GM19035 (cell line): ENCODE measurements around the gene MRPS24.
"Not testable (repeated sequence)": the region's sequence is repeated elsewhere in the genome, so short reads cannot be mapped to it uniquely, and the experiment has no call there.

Source experiments
- ATAC-seq: cut with Tn5 transposase; IDR thresholded peaks from one replicate; pipeline ENCODE4 v1.9.1; 2021; ENCODE audit not compliant: unreplicated experiment

MRPS24 gene

GRCh38 chr7:43869006-43869866, at the start of gene MRPS24:
Gene MRPS24 (minus strand): TSS chr7:43869517. CDS start chr7:43869495, 22 bp downstream.
- peak; percentile 87 for ATAC-seq

- no peak for ATAC-seq
These were observed 46.6 kb upstream of the MRPS24 start for GRCh38 chr7:43915907-43916306.

- ATAC-seq: no peak
These were observed 45.5 kb upstream of the MRPS24 start for GRCh38 chr7:43914795-43915194.

- peak; percentile 77 for ATAC-seq
These were observed 37.2 kb upstream of the MRPS24 start, which contains the start of gene URGCP for GRCh38 chr7:43906331-43907010. Gene URGCP (minus strand): TSS chr7:43906596. CDS start chr7:43906575, 21 bp downstream.

GRCh38 chr7:43905956-43906330, 36.6 kb upstream of the MRPS24 start:
- ATAC-seq: peak; percentile 36

GRCh38 chr7:43905209-43905946, 36.1 kb upstream of the MRPS24 start:
- ATAC-seq: no peak

- no peak for ATAC-seq
These were observed 35.4 kb upstream of the MRPS24 start for GRCh38 chr7:43904533-43905208.

- ATAC-seq: no peak
These were observed 33.3 kb upstream of the MRPS24 start for GRCh38 chr7:43902542-43903054.

- not testable (repeated sequence) for ATAC-seq
These were observed 29.3 kb upstream of the MRPS24 start for GRCh38 chr7:43898571-43898970.

- no peak for ATAC-seq
These were observed 26.6 kb upstream of the MRPS24 start for GRCh38 chr7:43895847-43896415.

- no peak for ATAC-seq
These were observed 22.0 kb upstream of the MRPS24 start for GRCh38 chr7:43891069-43891955.

GRCh38 chr7:43890468-43890867, 21.2 kb upstream of the MRPS24 start:
- no peak for ATAC-seq

GRCh38 chr7:43888993-43889945, 20.0 kb upstream of the MRPS24 start:
- ATAC-seq: no peak

GRCh38 chr7:43884617-43885016, 15.3 kb upstream of the MRPS24 start:
- no peak for ATAC-seq

- ATAC-seq: no peak
These were observed 14.9 kb upstream of the MRPS24 start for GRCh38 chr7:43884209-43884608.

GRCh38 chr7:43880596-43880995, 11.3 kb upstream of the MRPS24 start:
- no peak for ATAC-seq

- ATAC-seq: no peak
These were observed 10.2 kb upstream of the MRPS24 start for GRCh38 chr7:43879477-43879876.

GRCh38 chr7:43878867-43879266, 9.6 kb upstream of the MRPS24 start:
- ATAC-seq: no peak
